GM18505 (cell line): Measurements from ENCODE around the gene APPBP2.
"Not testable (repeated sequence)": the region's sequence is repeated elsewhere in the genome, so short reads cannot be mapped to it uniquely, and the experiment has no call there.

ENCODE experiments used
- ATAC-seq: cut with Tn5 transposase; IDR thresholded peaks from one replicate; pipeline ENCODE4 v1.9.1; 2021; ENCODE audit not compliant: unreplicated experiment
- POLR2A ChIP-seq: IDR thresholded peaks from 4 replicates; pipeline ENCODE4 v1.6.1; 2011; ENCODE audit warnings: borderline replicate concordance; ENCODE audit not compliant: insufficient read depth, insufficient read length; ENCODE audit errors: extremely low read depth

APPBP2 gene, protein sequence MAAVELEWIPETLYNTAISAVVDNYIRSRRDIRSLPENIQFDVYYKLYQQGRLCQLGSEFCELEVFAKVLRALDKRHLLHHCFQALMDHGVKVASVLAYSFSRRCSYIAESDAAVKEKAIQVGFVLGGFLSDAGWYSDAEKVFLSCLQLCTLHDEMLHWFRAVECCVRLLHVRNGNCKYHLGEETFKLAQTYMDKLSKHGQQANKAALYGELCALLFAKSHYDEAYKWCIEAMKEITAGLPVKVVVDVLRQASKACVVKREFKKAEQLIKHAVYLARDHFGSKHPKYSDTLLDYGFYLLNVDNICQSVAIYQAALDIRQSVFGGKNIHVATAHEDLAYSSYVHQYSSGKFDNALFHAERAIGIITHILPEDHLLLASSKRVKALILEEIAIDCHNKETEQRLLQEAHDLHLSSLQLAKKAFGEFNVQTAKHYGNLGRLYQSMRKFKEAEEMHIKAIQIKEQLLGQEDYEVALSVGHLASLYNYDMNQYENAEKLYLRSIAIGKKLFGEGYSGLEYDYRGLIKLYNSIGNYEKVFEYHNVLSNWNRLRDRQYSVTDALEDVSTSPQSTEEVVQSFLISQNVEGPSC

DNA sequence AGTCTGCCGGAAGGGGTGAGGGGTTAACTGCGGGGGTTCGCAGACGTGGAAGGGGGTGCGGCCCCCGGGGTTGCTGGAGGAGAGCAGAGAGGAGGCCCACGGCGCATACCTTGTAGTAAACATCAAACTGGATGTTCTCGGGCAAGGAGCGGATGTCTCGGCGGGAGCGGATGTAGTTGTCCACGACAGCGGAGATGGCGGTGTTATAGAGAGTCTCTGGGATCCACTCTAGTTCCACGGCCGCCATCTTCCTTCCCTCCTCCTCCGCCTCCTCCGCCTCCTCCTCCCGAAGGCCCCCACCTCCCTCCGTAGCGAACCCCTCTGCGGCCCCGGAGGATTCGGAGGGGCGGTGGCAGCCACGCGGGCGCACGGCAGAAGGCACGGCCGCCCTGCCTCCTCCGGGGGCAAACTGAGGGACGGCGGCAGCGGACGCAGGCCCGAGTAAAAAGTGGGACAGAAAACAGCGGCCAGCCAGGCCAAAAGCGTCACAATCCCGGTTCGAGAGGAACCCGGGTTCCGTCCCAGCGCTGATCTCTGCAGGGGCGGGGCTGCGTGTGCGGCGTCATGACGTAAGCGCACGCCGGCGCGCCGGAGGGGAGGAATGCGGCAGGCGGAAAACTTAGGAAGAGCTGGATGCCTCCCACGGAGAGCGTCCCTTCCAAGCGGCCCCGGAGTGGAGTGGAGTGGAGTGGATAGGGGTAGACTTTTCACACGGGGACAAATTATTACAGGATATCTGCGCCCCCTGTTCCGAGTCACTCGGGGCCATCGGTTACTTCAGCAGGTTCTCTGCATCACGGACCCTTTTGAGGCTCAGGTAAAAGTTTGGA is at the start of gene APPBP2:
Gene APPBP2, minus strand, starts transcription at position 558 of the 830 bp plus-strand sequence. Its CDS starts 311 bp downstream, at position 247.
- peak; percentile 83 for ATAC-seq
- peak; percentile 89 for TF ChIP-seq POLR2A

- TF ChIP-seq POLR2A = no peak
- ATAC-seq = no peak
Measured at GRCh38 chr17:60573236-60574051, 47.4 kb upstream of the APPBP2 start.

DNA sequence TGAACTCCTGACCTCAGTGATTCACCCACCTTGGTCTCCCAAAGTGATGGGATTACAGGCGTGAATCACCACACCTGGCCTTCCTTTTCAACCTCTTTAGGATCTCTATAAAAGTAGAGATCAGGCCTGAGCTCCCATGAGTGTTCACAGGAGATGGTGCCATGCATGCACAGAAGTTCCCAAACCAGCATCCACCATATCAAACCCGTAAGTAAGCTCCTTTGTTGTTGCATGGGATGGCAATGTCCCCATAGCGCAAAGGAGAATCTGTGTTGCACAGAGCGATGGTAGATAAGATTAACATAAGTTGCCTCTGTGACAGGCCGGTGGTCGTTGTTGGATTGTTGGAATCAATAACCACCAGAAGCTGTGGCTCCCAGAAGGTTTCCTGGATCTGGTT is 39.2 kb upstream of the APPBP2 start:
- no peak for ATAC-seq
- TF ChIP-seq POLR2A = no peak

GRCh38 chr17:60563743-60564142 is 37.7 kb upstream of the APPBP2 start:
- TF ChIP-seq POLR2A = no peak

GRCh38 chr17:60562421-60562820 is 36.4 kb upstream of the APPBP2 start:
- no peak for TF ChIP-seq POLR2A
- ATAC-seq = no peak

More at GRCh38 chr17:60563743-60564142, 37.7 kb upstream of the APPBP2 start:
- ATAC-seq = no peak

GRCh38 chr17:60560860-60561257 is 34.8 kb upstream of the APPBP2 start:
- no peak for TF ChIP-seq POLR2A
- no peak for ATAC-seq

GRCh38 chr17:60559995-60560859 is 34.2 kb upstream of the APPBP2 start:
- TF ChIP-seq POLR2A = no peak
- ATAC-seq = no peak

DNA sequence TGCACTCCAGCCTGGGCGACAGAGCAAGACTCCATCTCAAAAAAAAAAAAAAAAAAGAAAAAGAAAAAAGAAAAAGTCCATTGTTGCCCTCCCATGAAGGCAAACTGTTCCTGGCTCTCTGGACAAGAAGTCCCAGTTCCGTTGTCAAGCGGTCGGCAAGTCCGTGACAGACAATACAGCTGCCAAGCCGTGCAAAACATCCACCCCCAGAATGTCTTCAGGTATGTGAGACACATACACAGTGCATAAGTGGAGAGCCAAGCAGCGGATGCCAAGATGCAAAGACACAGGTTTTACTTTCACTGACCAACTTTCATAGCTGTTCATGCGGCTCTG is 33.6 kb upstream of the APPBP2 start:
- no peak for ATAC-seq
- TF ChIP-seq POLR2A = no peak

GRCh38 chr17:60557805-60558204 is 31.8 kb upstream of the APPBP2 start:
- no peak for ATAC-seq
- no peak for TF ChIP-seq POLR2A

DNA sequence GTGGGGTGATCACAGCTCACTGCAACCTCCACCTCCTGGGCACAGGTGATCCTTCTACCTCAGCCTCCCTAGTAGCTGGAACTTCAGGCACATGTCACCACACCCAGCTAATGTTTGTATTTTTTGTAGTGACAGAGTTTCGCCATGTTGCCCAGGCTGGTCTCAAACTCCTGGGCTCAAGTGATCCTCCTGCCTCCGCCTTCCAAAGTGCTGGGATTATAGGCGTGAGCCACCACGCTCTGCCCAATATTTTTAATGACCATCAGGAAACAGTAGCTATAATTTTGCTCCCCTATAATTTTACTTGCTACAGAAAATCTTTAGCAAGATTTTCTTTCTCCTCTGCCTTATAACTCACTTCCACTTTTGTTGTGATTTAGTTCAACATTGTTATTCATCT is 29.7 kb upstream of the APPBP2 start:
- no peak for TF ChIP-seq POLR2A
- no peak for ATAC-seq

DNA sequence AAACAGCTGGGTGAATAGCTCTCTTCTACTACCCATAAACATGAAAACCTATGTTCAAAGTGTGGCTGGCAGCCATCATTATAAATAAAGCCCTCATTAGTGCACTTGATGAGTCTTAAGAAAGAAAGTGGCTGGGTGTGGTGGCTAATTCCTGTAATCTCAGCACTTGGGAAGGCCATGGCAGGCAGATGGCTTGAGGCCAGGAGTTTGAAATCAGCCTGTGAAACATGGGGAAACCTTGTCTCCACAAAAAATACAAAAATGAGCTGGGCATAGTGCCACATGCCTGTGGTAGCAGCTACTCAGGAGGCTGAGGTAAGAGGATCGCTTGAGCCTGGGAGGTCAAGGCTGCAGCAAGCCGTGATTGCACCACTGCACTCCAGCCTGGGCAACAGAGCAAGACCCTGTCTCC is 28.3 kb upstream of the APPBP2 start:
- no peak for ATAC-seq
- no peak for TF ChIP-seq POLR2A

DNA sequence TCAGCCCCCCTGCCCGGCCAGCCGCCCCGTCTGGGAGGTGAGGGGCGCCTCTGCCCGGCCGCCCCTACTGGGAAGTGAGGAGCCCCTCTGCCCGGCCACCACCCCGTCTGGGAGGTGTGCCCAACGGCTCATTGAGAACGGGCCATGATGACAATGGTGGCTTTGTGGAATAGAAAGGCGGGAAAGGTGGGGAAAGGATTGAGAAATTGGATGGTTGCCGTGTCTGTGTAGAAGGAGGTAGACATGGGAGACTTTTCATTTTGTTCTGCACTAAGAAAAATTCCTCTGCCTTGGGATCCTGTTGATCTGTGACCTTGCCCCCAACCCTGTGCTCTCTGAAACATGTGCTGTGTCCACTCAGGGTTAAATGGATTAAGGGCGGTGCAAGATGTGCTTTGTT is 26.2 kb upstream of the APPBP2 start:
- not testable (repeated sequence) for ATAC-seq
